Smooth muscle cell (in vitro differentiated cells): ENCODE data around the gene XYLT2. TPM values are rescaled to one million over a fixed set of nuclear protein-coding genes. Genes with fewer than 3 reads are reported as not detected.

Experiments used
- DNase-seq: peaks from one replicate; lab custom pipeline; 2025; ENCODE audit not compliant: unreplicated experiment; lab: John Stamatoyannopoulos, UW
- H2AFZ ChIP-seq: fragments of 200-600 bp; sonication (generic); 2 replicates; pipeline ENCODE4 v1.6.0; 2016; ENCODE audit warnings: antibody characterized with exemption, low read depth, mild to moderate bottlenecking
- H3F3A ChIP-seq: fragments of 200-600 bp; sonication (generic); 2 replicates; pipeline ENCODE4 v1.6.0; 2017; ENCODE audit warnings: antibody characterized with exemption, low read depth
- H3K27ac ChIP-seq: fragments of 200-600 bp; sonication (generic); 2 replicates; pipeline ENCODE4 v1.5.1; 2016; ENCODE audit warnings: low read depth, mild to moderate bottlenecking
- H3K27me3 ChIP-seq: fragments of 200-600 bp; sonication (generic); 2 replicates; pipeline ENCODE4 v1.6.1; 2016; ENCODE audit warnings: low read depth, mild to moderate bottlenecking
- H3K36me3 ChIP-seq: fragments of 200-600 bp; sonication (generic); 2 replicates; pipeline ENCODE4 v1.5.1; 2016; ENCODE audit warnings: low read depth
- H3K4me1 ChIP-seq: fragments of 200-600 bp; sonication (generic); 2 replicates; pipeline ENCODE4 v1.5.1; 2016; ENCODE audit warnings: low read depth
- H3K4me2 ChIP-seq: fragments of 200-600 bp; sonication (generic); 2 replicates; pipeline ENCODE4 v1.6.0; 2016; ENCODE audit warnings: mild to moderate bottlenecking
- H3K4me3 ChIP-seq: fragments of 200-600 bp; sonication (generic); 2 replicates; pipeline ENCODE4 v1.5.1; 2016; ENCODE audit warnings: mild to moderate bottlenecking
- H3K79me2 ChIP-seq: fragments of 200-600 bp; sonication (generic); 2 replicates; pipeline ENCODE4 v1.6.0; 2016; ENCODE audit warnings: low read depth, mild to moderate bottlenecking
- H3K9ac ChIP-seq: fragments of 200-600 bp; sonication (generic); 2 replicates; pipeline ENCODE4 v1.6.0; 2016; ENCODE audit warnings: low read depth
- H3K9me3 ChIP-seq: fragments of 200-600 bp; sonication (generic); replicated peaks from 2 replicates; pipeline ENCODE4 v1.5.1; 2016; ENCODE audit warnings: low read depth
- H4K20me1 ChIP-seq: fragments of 200-600 bp; sonication (generic); 2 replicates; pipeline ENCODE4 v1.6.0; 2016; ENCODE audit warnings: low read depth
- CTCF ChIP-seq: fragments of 200-600 bp; sonication (generic); IDR thresholded peaks from 2 replicates; pipeline ENCODE4 v1.5.1; 2017; ENCODE audit warnings: borderline replicate concordance, mild to moderate bottlenecking, antibody characterized with exemption; ENCODE audit not compliant: insufficient read depth, poor library complexity, severe bottlenecking
- WGBS: methylation state at CpG from one replicate; pipeline ENCODE4 v1.1.7; 2016; ENCODE audit warnings: low lambda C conversion rate; 5-methylcytosine and 5-hydroxymethylcytosine counted together
- polyA plus RNA-seq: library from polyadenylated mRNA; unstranded; fragments of >200 nt; fragmentation: Nextera tagmentation; extraction: Ambion mirVana; gene quantifications from 2 replicates; pipeline ENCODE4 v1.2.1, GENCODE V29; 2016
- small RNA-seq: library from RNA; depleted of rRNA; stranded (forward); fragments of <200 nt; gene quantifications from one replicate; pipeline ENCODE3, GENCODE V24; 2014
- total RNA-seq: library from RNA; depleted of rRNA; stranded (reverse); fragments of >200 nt; gene quantifications from 2 replicates; pipeline ENCODE4 v1.2.3, GENCODE V29; 2014

The XYLT2 gene
- total and polyA plus RNA-seq, 2 experiments from 2014 or later = 32.3 to 34.3 TPM

GRCh38 chr17:50407921-50408320 lies 62.0 kb downstream of the XYLT2 start:
- Histone ChIP-seq H3K4me3 (no peak overlapping the region), H2AFZ (no peak overlapping the region), H3K27me3 (peaks cover 7% of the 10 kb centered on the region), H3K27ac (no peak overlapping the region), H3K9ac (no peak overlapping the region), H3K36me3 (no peaks in the 10 kb centered on the region), H4K20me1 (no peaks in the 10 kb centered on the region), H3F3A (no peaks in the 10 kb centered on the region), H3K9me3 (no peaks in the 10 kb centered on the region), H3K79me2 (no peaks in the 10 kb centered on the region), H3K4me1 (no peaks in the 10 kb centered on the region), H3K4me2 (no peak overlapping the region)
- no peak for TF ChIP-seq CTCF
- no peak for DNase-seq
- 81% methylated on average over 4 of the region's 4 CpGs for WGBS

Small RNAs within 50 kb of the gene (small RNA-seq; reads per million reads assigned to genes)
- gene RF00019 = not detected

Other genes with a start within 250 kb of the XYLT2 start
- gene SAMD14, start 216.0 kb upstream of the XYLT2 start, total RNA-seq = 6.3 and 39.1 TPM in 2 replicates
- 13.7 and 21.1 TPM in 2 replicates for gene SAMD14, start 216.0 kb upstream of the XYLT2 start, polyA plus RNA-seq
- 20.8 and 21.8 TPM in 2 replicates for gene PPP1R9B, start 195.4 kb upstream of the XYLT2 start, total RNA-seq
- 6.7 and 10.2 TPM in 2 replicates for gene PPP1R9B, start 195.4 kb upstream of the XYLT2 start, polyA plus RNA-seq
- gene SGCA, start 180.1 kb upstream of the XYLT2 start, total RNA-seq = 0.99 TPM in 1 of 2 replicates, not detected in the other
- gene SGCA, start 180.1 kb upstream of the XYLT2 start, polyA plus RNA-seq = 1.4 and 2.1 TPM in 2 replicates
- 3,848 and 4,141 TPM in 2 replicates for gene COL1A1, start 144.5 kb upstream of the XYLT2 start, total RNA-seq
- gene COL1A1, start 144.5 kb upstream of the XYLT2 start, polyA plus RNA-seq = 18,306 and 25,649 TPM in 2 replicates
- gene TMEM92, start 71.7 kb upstream of the XYLT2 start, total RNA-seq = 1.9 and 7.4 TPM in 2 replicates
- gene TMEM92, start 71.7 kb upstream of the XYLT2 start, polyA plus RNA-seq = 4.8 and 14.4 TPM in 2 replicates
- 62.8 and 69.8 TPM in 2 replicates for gene MRPL27, start 27.1 kb downstream of the XYLT2 start, total RNA-seq
- gene MRPL27, start 27.1 kb downstream of the XYLT2 start, polyA plus RNA-seq = 130 and 138 TPM in 2 replicates
- 4.6 and 8.2 TPM in 2 replicates for gene EME1, start 27.1 kb downstream of the XYLT2 start, total RNA-seq
- gene EME1, start 27.1 kb downstream of the XYLT2 start, polyA plus RNA-seq = 9.6 and 12.9 TPM in 2 replicates
- gene LRRC59, start 51.4 kb downstream of the XYLT2 start, total RNA-seq = 160 and 164 TPM in 2 replicates
- 139 and 161 TPM in 2 replicates for gene LRRC59, start 51.4 kb downstream of the XYLT2 start, polyA plus RNA-seq
- gene ACSF2, start 80.1 kb downstream of the XYLT2 start, total RNA-seq = 16.8 and 18.6 TPM in 2 replicates
- 13.7 and 21.3 TPM in 2 replicates for gene ACSF2, start 80.1 kb downstream of the XYLT2 start, polyA plus RNA-seq
- gene CHAD, start 122.8 kb downstream of the XYLT2 start, total RNA-seq = not detected in 2 replicates
- 0.43 and 1.1 TPM in 2 replicates for gene CHAD, start 122.8 kb downstream of the XYLT2 start, polyA plus RNA-seq
- 11.4 and 20.1 TPM in 2 replicates for gene RSAD1, start 132.7 kb downstream of the XYLT2 start, total RNA-seq
- gene RSAD1, start 132.7 kb downstream of the XYLT2 start, polyA plus RNA-seq = 21.1 and 25.3 TPM in 2 replicates
- gene MYCBPAP, start 162.3 kb downstream of the XYLT2 start, total RNA-seq = 0.18 and 0.90 TPM in 2 replicates
- gene MYCBPAP, start 162.3 kb downstream of the XYLT2 start, polyA plus RNA-seq = 0.97 and 1.4 TPM in 2 replicates
- 3.9 and 6.3 TPM in 2 replicates for gene EPN3, start 186.6 kb downstream of the XYLT2 start, total RNA-seq
- 5.1 and 7.6 TPM in 2 replicates for gene EPN3, start 186.6 kb downstream of the XYLT2 start, polyA plus RNA-seq
- gene SPATA20, start 201.0 kb downstream of the XYLT2 start, total RNA-seq = 62.7 and 107 TPM in 2 replicates
- 61.0 and 64.2 TPM in 2 replicates for gene SPATA20, start 201.0 kb downstream of the XYLT2 start, polyA plus RNA-seq
- 1.6 and 2.0 TPM in 2 replicates for gene CACNA1G, start 214.6 kb downstream of the XYLT2 start, total RNA-seq
- 1.5 and 1.7 TPM in 2 replicates for gene CACNA1G, start 214.6 kb downstream of the XYLT2 start, polyA plus RNA-seq